A549 (cell line): Measurements from ENCODE around the gene ZNF638. TPM values are rescaled to one million over a fixed set of nuclear protein-coding genes. Genes with fewer than 3 reads are reported as not detected.

Experiments used
- ATAC-seq, 2 experiments: fragments of 200-7000 bp in 1 of 2; fragments of >200 bp in 1 of 2; cut with Nextera tagmentation in 1 of 2; cut with Tn5 transposase in 1 of 2; 3 replicates each; pipeline versions ENCODE4 v1.8.0 to v1.9.1; 2018 to 2020; ENCODE audit warnings: mild to moderate bottlenecking in 1 of 2, moderate library complexity in 1 of 2
- CTCF ChIA-PET: fragments of 300-600 bp; sonication (Branson Sonifier 250); formaldehyde crosslinking; extraction: SDS; loops from one replicate; lab custom pipeline; 2021; ENCODE audit warnings: antibody characterized with exemption, inconsistent platforms; lab: Yijun Ruan, JAX
- POLR2A ChIA-PET: fragments of 350-600 bp; formaldehyde crosslinking; extraction: SDS; loops from one replicate; lab custom pipeline; 2021; ENCODE audit warnings: antibody characterized with exemption, inconsistent platforms; lab: Yijun Ruan, JAX
- DNase-seq, 2 experiments: peaks; one replicate each; pipeline versions ENCODE4 v3.0.0 to v3.0.0-alpha.2; 2011 to 2016; ENCODE audit warnings: low read depth in 1 of 2, low spot score in 1 of 2
- FAIRE-seq: peaks from 2 replicates; lab custom pipeline; 2011; peaks lifted over from hg19 to GRCh38; lab: Jason Lieb, UNC
- H3K27ac ChIP-seq, 2 experiments: fragments of >200 bp; sonication (Bioruptor Twin); formaldehyde crosslinking; 3 replicates each; pipeline ENCODE4 v1.5.1; 2016 to 2017
- H3K4me1 ChIP-seq: fragments of >200 bp; sonication (Bioruptor Twin); formaldehyde crosslinking; 3 replicates; pipeline ENCODE4 v1.6.1; 2016
- H3K4me2 ChIP-seq: fragments of >200 bp; sonication (Bioruptor Twin); formaldehyde crosslinking; 3 replicates; pipeline ENCODE4 v1.6.1; 2016
- H3K4me3 ChIP-seq: fragments of >200 bp; sonication (Bioruptor Twin); formaldehyde crosslinking; 3 replicates; pipeline ENCODE4 v1.5.1; 2016
- H3K9me3 ChIP-seq: fragments of >200 bp; sonication (Bioruptor Twin); formaldehyde crosslinking; 3 replicates; pipeline ENCODE4 v1.6.1; 2016
- BHLHE40 ChIP-seq: IDR thresholded peaks from 2 replicates; pipeline ENCODE4 v1.6.1; 2012; ENCODE audit warnings: low read depth, low read length, inconsistent platforms
- CHD4 ChIP-seq: fragments of 200-600 bp; sonication (generic); IDR thresholded peaks from 2 replicates; pipeline ENCODE4 v1.6.1; 2016; ENCODE audit warnings: antibody characterized with exemption, mild to moderate bottlenecking, borderline replicate concordance
- EHMT2 ChIP-seq: fragments of 200-600 bp; sonication (generic); IDR thresholded peaks from 2 replicates; pipeline ENCODE4 v1.6.1; 2016; ENCODE audit warnings: antibody characterized with exemption, low read depth, mild to moderate bottlenecking, moderate library complexity
- EP300 ChIP-seq, 2 experiments: fragments of >200 bp; sonication (Bioruptor Twin); formaldehyde crosslinking; IDR thresholded peaks; 2 replicates in 1 of 2; 3 replicates in 1 of 2; pipeline ENCODE4 v1.6.1; 2016 to 2017
- FOSL2 ChIP-seq, 2 experiments: fragments of 450-650 bp in 1 of 2; fragments of >200 bp in 1 of 2; sonication (Bioruptor Twin) in 1 of 2; formaldehyde crosslinking; IDR thresholded peaks; 2 replicates each; pipeline versions ENCODE4 v1.5.0 to v1.6.1; 2016 to 2020; ENCODE audit warnings: mild to moderate bottlenecking in 1 of 2, moderate library complexity in 1 of 2
- HOXA7 ChIP-seq: fragments of 250-450 bp; sonication (Bioruptor Pico); IDR thresholded peaks from 2 replicates; pipeline ENCODE4 v1.5.0; 2020; ENCODE audit warnings: mild to moderate bottlenecking, moderate library complexity
- HOXB13 ChIP-seq: fragments of 250-450 bp; sonication (Bioruptor Pico); IDR thresholded peaks from 2 replicates; pipeline ENCODE4 v1.5.0; 2020; ENCODE audit warnings: low read depth, mild to moderate bottlenecking, moderate library complexity
- JUN ChIP-seq, 2 experiments: fragments of >200 bp; sonication (Bioruptor Twin); formaldehyde crosslinking; IDR thresholded peaks; 2 replicates in 1 of 2; 3 replicates in 1 of 2; pipeline ENCODE4 v1.6.1; 2016 to 2017
- NFE2L2 ChIP-seq: fragments of 150-350 bp; conservative IDR thresholded peaks from 2 replicates; pipeline ENCODE4 v1.6.1; 2014; ENCODE audit warnings: low read length
- NPAS2 ChIP-seq: fragments of 250-450 bp; sonication (Bioruptor Pico); IDR thresholded peaks from 2 replicates; pipeline ENCODE4 v1.8.0; 2022; ENCODE audit warnings: mild to moderate bottlenecking, moderate library complexity, borderline replicate concordance
- POLR2A ChIP-seq: IDR thresholded peaks from 2 replicates; pipeline ENCODE4 v1.6.1; 2012; ENCODE audit warnings: mild to moderate bottlenecking, low read length
- RAD21 ChIP-seq, 2 experiments: fragments of >200 bp in 1 of 2; sonication (Bioruptor Twin) in 1 of 2; formaldehyde crosslinking in 1 of 2; IDR thresholded peaks in 1 of 2; conservative IDR thresholded peaks in 1 of 2; 2 replicates in 1 of 2; 3 replicates in 1 of 2; pipeline ENCODE4 v1.6.1; 2012 to 2018; ENCODE audit warnings: inconsistent platforms in 1 of 2
- RCOR1 ChIP-seq: fragments of 150-350 bp; IDR thresholded peaks from 2 replicates; pipeline ENCODE4 v1.6.1; 2014; ENCODE audit warnings: antibody characterized with exemption, low read length, low read depth
- RFX5 ChIP-seq: fragments of 450-650 bp; IDR thresholded peaks from 2 replicates; pipeline ENCODE4 v1.7.1; 2014; ENCODE audit warnings: antibody characterized with exemption, mild to moderate bottlenecking, moderate library complexity
- SREBF2 ChIP-seq: fragments of 450-650 bp; IDR thresholded peaks from 2 replicates; pipeline ENCODE4 v1.6.1; 2014; ENCODE audit warnings: mild to moderate bottlenecking, moderate library complexity
- ZC3H11A ChIP-seq: fragments of 450-650 bp; IDR thresholded peaks from 2 replicates; pipeline ENCODE4 v1.6.1; 2014; ENCODE audit warnings: antibody characterized with exemption, mild to moderate bottlenecking
- ZFP36 ChIP-seq: fragments of 450-650 bp; IDR thresholded peaks from 2 replicates; pipeline ENCODE4 v1.6.1; 2014; ENCODE audit warnings: borderline replicate concordance; ENCODE audit not compliant: partially characterized antibody
- ZNF302 ChIP-seq: fragments of 250-450 bp; sonication (Bioruptor Pico); IDR thresholded peaks from 2 replicates; pipeline ENCODE4 v1.9.0; 2021; ENCODE audit warnings: inconsistent platforms, mild to moderate bottlenecking, moderate library complexity
- ZSCAN20 ChIP-seq: fragments of 250-450 bp; sonication (Bioruptor Pico); IDR thresholded peaks from 2 replicates; pipeline ENCODE4 v1.8.0; 2022; ENCODE audit warnings: mild to moderate bottlenecking, moderate library complexity
- WGBS: methylation state at CpG from one replicate; pipeline ENCODE4 v1.1.6; 2017; ENCODE audit errors: missing lambda C conversion rate; 5-methylcytosine and 5-hydroxymethylcytosine counted together
- polyA plus RNA-seq, 4 experiments: library from polyadenylated mRNA; depleted of rRNA in 3 of 4; stranded (reverse); fragments of >200 nt; fragmentation: RNase III in 1 of 4; extraction: RNeasy Plus Mini Kit Qiagen cat#74134 plus additional on column Dnase treatment in 1 of 4; gene quantifications; 2 replicates in 3 of 4; 3 replicates in 1 of 4; pipeline ENCODE4 v1.2.3, GENCODE V29; 2011 to 2017
- TF ChIP-seq, protein P1 (sequence below): fragments of >200 bp; sonication (Bioruptor Twin); formaldehyde crosslinking; IDR thresholded peaks from 3 replicates; pipeline ENCODE4 v1.5.1; 2016
- TF ChIP-seq, protein P2 (sequence below): fragments of 200-600 bp; sonication (generic); IDR thresholded peaks from 2 replicates; pipeline ENCODE4 v1.6.1; 2016; ENCODE audit warnings: antibody characterized with exemption, mild to moderate bottlenecking, moderate library complexity
- TF ChIP-seq, protein P3 (sequence below): IDR thresholded peaks from 2 replicates; pipeline ENCODE4 v1.6.1; 2012
- TF ChIP-seq, protein P4 (sequence below): fragments of 450-650 bp; IDR thresholded peaks from 2 replicates; pipeline ENCODE4 v1.6.1; 2014; ENCODE audit warnings: antibody characterized with exemption

The ZNF638 gene
- polyA plus RNA-seq, 2 of the 4 experiments (the other 2 are of a cell fraction), result 74.2 to 160 TPM

DNA sequence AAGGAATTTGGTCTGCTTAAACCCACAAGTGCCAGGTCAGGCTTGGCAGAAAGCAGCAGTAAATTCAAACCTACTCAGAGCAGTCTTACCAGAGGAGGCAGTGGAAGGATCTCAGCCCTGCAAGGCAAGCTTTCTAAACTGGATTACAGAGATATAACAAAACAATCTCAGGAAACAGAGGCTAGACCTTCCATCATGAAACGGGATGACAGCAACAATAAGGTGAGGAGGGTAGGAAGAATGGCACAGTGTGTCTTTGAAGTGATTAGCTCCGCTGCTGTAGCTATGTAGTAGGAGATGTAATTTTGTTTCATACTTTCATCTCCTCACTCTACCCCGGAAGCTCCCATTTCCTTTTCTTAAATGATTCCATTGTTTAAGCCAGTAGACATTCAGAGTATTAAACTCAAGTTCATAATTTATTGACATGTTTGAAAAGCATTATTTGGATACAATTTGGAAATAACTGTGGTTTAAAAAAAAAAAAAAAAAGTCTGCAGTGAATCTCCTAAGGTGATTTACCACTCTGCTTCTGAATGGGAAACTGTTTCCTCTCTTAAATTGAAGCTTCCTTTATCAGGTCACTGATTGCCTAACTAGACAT lies 92.3 kb downstream of the ZNF638 start:
- no peak for DNase-seq
- Histone ChIP-seq H3K27ac (no peak overlapping the region), H3K4me3 (no peak overlapping the region), H3K4me1 (peaks cover 9% of the 10 kb centered on the region; the same call in 2 of the 3 replicates), H3K9me3 (no peaks in the 10 kb centered on the region), H3K4me2 (no peak overlapping the region)
- CTCF ChIA-PET, result interaction anchor here (0.6 to 1.7 kb wide), 4 partner anchors 86 to 232 kb away, joined by 3 to 5 read pairs (median 3); no protein-coding TSS in a partner anchor
- no peak for FAIRE-seq
- ATAC-seq, result no peak; a peak in 1 of 6 replicates
- TF ChIP-seq CHD4, result no peak
- TF ChIP-seq EP300 (IDR thresholded peaks at IDR 0.05), result no peak
- TF ChIP-seq, protein P1, sequence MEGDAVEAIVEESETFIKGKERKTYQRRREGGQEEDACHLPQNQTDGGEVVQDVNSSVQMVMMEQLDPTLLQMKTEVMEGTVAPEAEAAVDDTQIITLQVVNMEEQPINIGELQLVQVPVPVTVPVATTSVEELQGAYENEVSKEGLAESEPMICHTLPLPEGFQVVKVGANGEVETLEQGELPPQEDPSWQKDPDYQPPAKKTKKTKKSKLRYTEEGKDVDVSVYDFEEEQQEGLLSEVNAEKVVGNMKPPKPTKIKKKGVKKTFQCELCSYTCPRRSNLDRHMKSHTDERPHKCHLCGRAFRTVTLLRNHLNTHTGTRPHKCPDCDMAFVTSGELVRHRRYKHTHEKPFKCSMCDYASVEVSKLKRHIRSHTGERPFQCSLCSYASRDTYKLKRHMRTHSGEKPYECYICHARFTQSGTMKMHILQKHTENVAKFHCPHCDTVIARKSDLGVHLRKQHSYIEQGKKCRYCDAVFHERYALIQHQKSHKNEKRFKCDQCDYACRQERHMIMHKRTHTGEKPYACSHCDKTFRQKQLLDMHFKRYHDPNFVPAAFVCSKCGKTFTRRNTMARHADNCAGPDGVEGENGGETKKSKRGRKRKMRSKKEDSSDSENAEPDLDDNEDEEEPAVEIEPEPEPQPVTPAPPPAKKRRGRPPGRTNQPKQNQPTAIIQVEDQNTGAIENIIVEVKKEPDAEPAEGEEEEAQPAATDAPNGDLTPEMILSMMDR, result no peak
- TF ChIP-seq, protein P2, sequence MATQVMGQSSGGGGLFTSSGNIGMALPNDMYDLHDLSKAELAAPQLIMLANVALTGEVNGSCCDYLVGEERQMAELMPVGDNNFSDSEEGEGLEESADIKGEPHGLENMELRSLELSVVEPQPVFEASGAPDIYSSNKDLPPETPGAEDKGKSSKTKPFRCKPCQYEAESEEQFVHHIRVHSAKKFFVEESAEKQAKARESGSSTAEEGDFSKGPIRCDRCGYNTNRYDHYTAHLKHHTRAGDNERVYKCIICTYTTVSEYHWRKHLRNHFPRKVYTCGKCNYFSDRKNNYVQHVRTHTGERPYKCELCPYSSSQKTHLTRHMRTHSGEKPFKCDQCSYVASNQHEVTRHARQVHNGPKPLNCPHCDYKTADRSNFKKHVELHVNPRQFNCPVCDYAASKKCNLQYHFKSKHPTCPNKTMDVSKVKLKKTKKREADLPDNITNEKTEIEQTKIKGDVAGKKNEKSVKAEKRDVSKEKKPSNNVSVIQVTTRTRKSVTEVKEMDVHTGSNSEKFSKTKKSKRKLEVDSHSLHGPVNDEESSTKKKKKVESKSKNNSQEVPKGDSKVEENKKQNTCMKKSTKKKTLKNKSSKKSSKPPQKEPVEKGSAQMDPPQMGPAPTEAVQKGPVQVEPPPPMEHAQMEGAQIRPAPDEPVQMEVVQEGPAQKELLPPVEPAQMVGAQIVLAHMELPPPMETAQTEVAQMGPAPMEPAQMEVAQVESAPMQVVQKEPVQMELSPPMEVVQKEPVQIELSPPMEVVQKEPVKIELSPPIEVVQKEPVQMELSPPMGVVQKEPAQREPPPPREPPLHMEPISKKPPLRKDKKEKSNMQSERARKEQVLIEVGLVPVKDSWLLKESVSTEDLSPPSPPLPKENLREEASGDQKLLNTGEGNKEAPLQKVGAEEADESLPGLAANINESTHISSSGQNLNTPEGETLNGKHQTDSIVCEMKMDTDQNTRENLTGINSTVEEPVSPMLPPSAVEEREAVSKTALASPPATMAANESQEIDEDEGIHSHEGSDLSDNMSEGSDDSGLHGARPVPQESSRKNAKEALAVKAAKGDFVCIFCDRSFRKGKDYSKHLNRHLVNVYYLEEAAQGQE, result no peak
- TF ChIP-seq, protein P3, sequence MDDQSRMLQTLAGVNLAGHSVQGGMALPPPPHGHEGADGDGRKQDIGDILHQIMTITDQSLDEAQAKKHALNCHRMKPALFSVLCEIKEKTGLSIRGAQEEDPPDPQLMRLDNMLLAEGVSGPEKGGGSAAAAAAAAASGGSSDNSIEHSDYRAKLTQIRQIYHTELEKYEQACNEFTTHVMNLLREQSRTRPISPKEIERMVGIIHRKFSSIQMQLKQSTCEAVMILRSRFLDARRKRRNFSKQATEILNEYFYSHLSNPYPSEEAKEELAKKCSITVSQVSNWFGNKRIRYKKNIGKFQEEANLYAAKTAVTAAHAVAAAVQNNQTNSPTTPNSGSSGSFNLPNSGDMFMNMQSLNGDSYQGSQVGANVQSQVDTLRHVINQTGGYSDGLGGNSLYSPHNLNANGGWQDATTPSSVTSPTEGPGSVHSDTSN, result no peak
- TF ChIP-seq, protein P4, sequence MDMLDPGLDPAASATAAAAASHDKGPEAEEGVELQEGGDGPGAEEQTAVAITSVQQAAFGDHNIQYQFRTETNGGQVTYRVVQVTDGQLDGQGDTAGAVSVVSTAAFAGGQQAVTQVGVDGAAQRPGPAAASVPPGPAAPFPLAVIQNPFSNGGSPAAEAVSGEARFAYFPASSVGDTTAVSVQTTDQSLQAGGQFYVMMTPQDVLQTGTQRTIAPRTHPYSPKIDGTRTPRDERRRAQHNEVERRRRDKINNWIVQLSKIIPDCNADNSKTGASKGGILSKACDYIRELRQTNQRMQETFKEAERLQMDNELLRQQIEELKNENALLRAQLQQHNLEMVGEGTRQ, result no peak
- no peak for TF ChIP-seq EHMT2
- no peak for TF ChIP-seq POLR2A
- no peak for TF ChIP-seq BHLHE40
- TF ChIP-seq ZSCAN20 (CRISPR knock-in tag), result no peak
- TF ChIP-seq RFX5, result no peak
- no peak for TF ChIP-seq RAD21 (conservative IDR thresholded peaks at IDR 0.05 in 1 of 2, IDR thresholded peaks at IDR 0.05 in 1 of 2)
- no peak for TF ChIP-seq NPAS2 (CRISPR knock-in tag)
- no peak for TF ChIP-seq JUN (IDR thresholded peaks at IDR 0.05)
- TF ChIP-seq ZNF302 (CRISPR knock-in tag), result no peak
- no peak for TF ChIP-seq ZFP36
- TF ChIP-seq HOXB13 (CRISPR knock-in tag), result no peak
- TF ChIP-seq ZC3H11A, result no peak
- POLR2A ChIA-PET, result interaction anchor here (0.7 kb wide), 1 partner anchor 93 kb away, joined by 3 read pairs; the partner anchor contains the start of gene ZNF638
- WGBS, result 94% methylated on average over 3 of the region's 3 CpGs

DNA sequence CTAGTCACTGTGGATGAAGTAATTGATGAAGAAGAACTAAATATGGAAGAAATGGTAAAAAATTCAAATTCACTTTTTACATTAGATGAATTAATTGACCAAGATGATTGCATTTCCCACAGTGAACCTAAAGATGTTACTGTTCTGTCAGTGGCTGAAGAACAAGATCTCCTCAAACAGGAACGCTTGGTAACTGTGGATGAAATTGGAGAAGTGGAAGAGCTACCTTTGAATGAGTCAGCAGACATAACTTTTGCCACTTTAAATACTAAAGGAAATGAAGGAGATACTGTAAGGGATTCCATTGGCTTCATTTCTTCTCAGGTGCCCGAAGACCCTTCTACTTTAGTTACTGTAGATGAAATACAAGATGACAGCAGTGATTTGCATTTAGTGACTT lies 95.1 kb downstream of the ZNF638 start:
- Histone ChIP-seq H3K27ac (no peak overlapping the region), H3K4me2 (no peak overlapping the region), H3K9me3 (no peaks in the 10 kb centered on the region), H3K4me3 (no peak overlapping the region), H3K4me1 (no peaks in the 10 kb centered on the region; the same call in 2 of the 3 replicates)
- FAIRE-seq (peak; percentile 56), ATAC-seq (no peak), DNase-seq (no peak)
- CTCF ChIA-PET, result interaction anchor here (1.3 kb wide), 1 partner anchor 9 kb away, joined by 4 read pairs; no protein-coding TSS in a partner anchor
- whole genome bisulfite sequencing, result 86% methylated on average over 2 of the region's 2 CpGs
- POLR2A ChIA-PET, result no interaction called here
- no peak for TF ChIP-seq RAD21 (conservative IDR thresholded peaks at IDR 0.05 in 1 of 2, IDR thresholded peaks at IDR 0.05 in 1 of 2)
- TF ChIP-seq, protein P4, result no peak
- no peak for TF ChIP-seq HOXB13 (CRISPR knock-in tag)
- no peak for TF ChIP-seq SREBF2
- no peak for TF ChIP-seq RCOR1
- TF ChIP-seq BHLHE40, result no peak
- TF ChIP-seq EHMT2, result no peak
- no peak for TF ChIP-seq NPAS2 (CRISPR knock-in tag)
- no peak for TF ChIP-seq FOSL2 (IDR thresholded peaks at IDR 0.05)
- no peak for TF ChIP-seq FOSL2 (CRISPR knock-in tag; IDR thresholded peaks at IDR 0.05)
- TF ChIP-seq NFE2L2, result no peak
- no peak for TF ChIP-seq HOXA7 (CRISPR knock-in tag)
- TF ChIP-seq EP300 (IDR thresholded peaks at IDR 0.05), result no peak
